Aorta (tissue), 5 donors: ENCODE measurements around the gene EVI5. TPM values are rescaled to one million over a fixed set of nuclear protein-coding genes. Genes with fewer than 3 reads are reported as not detected.

Experiments
- ATAC-seq: fragments of 200-7000 bp; cut with Tn5 transposase; one replicate; pipeline ENCODE4 v1.9.1; 2022; ENCODE audit warnings: moderate library complexity; ENCODE audit not compliant: low FRiP score
- DNase-seq, 2 donors: peaks; one replicate each; pipeline ENCODE4 v3.0.0-alpha.2; 2020
- H3K27ac ChIP-seq, 2 donors: one replicate each; pipeline ENCODE4 v1.5.1; 2013; ENCODE audit warnings: low read length in 2 of 2, mild to moderate bottlenecking in 2 of 2, moderate library complexity in 2 of 2, control low read depth in 1 of 2, inconsistent platforms in 1 of 2, low read depth in 1 of 2
- H3K27me3 ChIP-seq, 2 donors: one replicate each; pipeline ENCODE4 v1.6.1; 2013; ENCODE audit warnings: control low read depth in 1 of 2, low read length in 1 of 2, mild to moderate bottlenecking in 1 of 2, moderate library complexity in 1 of 2; ENCODE audit not compliant: insufficient read depth in 2 of 2, control insufficient read depth in 1 of 2
- H3K36me3 ChIP-seq, 2 donors: one replicate each; pipeline ENCODE4 v1.6.1; 2013; ENCODE audit warnings: control low read depth in 1 of 2, low read length in 1 of 2, mild to moderate bottlenecking in 1 of 2; ENCODE audit not compliant: insufficient read depth in 2 of 2, control insufficient read depth in 1 of 2
- H3K4me1 ChIP-seq, 2 donors: one replicate each; pipeline ENCODE4 v1.6.1; 2013; ENCODE audit warnings: low read length in 2 of 2, control low read depth in 1 of 2, mild to moderate bottlenecking in 1 of 2, moderate library complexity in 1 of 2; ENCODE audit not compliant: insufficient read depth in 2 of 2, control insufficient read depth in 1 of 2
- H3K4me3 ChIP-seq, 2 donors: one replicate each; pipeline ENCODE4 v1.5.1; 2013; ENCODE audit warnings: low read length in 2 of 2, control low read depth in 1 of 2, mild to moderate bottlenecking in 1 of 2
- H3K9me3 ChIP-seq: one replicate; pipeline ENCODE4 v1.6.1; 2013; ENCODE audit warnings: mild to moderate bottlenecking, low read length; ENCODE audit not compliant: control insufficient read depth
- WGBS, 2 donors: extraction: QIAGEN DNeasy Blood & Tissue Kit; methylation state at CpG; one replicate each; pipeline ENCODE4 v1.1.7; 2013; 5-methylcytosine and 5-hydroxymethylcytosine counted together
- intact Hi-C, 2 donors: fragments of 100-400 bp; cut with DNase I; formaldehyde crosslinking; loops; one replicate each; pipeline versions ENCODE4 v1.14.2 to v1.15.0; 2022
- polyA plus RNA-seq, 2 donors: library from polyadenylated mRNA; stranded (reverse); fragments of 200-250 nt; gene quantifications; one replicate each; pipeline ENCODE4 v1.2.3, GENCODE V29; 2013
- total RNA-seq, 2 donors: library from RNA; stranded (reverse); fragmentation: NEBNext Ultra II Directional; extraction: Animal tissue kit (Norgen Biotek cat#: 25700); gene quantifications; one replicate each; pipeline ENCODE4 v1.2.1, GENCODE V29; 2021
- donor health status: healthy with polysubstance abuse.
- donor health status: Bipolar disorder and iron deficiency.
- donor health status: DM: no; HTN: no; CAD: no.
- donor health status: DM: no; HTN: no; CAD: no.
- donor health status: DM: yes; HTN: yes; CAD: no.

Gene EVI5
- total and polyA plus RNA-seq, 4 donors: 8.3 to 54.7 (median 29.0) TPM

DNA sequence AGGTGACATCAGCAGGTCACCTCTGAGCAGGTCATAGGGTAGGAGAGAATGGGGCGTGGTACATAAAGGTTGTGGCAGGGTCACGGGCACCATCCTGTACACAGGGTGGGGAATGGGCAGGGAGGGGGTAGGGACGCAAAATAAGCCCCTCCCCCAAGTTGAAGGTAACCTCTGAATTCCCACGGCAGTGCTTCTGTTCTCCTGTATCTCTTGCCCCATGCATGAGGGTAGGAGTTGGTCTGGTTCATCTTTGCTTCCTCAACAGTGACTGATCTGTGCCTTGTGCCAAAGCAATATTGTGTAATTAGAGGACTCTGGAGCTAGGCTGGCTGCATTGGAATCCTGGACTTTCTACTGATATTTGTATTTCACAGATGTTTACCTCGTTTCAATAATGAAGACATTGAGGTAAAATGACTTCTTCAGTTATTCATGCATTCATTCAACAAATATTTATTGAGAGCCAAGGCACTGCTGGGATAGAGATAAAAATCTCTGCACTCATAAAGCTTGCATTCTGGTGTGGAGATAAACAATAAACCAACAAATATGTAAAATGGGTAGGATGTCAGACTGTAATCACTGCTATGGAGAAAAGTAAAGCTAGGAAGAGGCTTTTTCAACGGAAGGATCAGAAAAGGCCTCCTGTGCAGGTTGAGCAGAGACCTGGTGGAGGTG, 279.8 kb downstream of the EVI5 start:
- 76 to 79% methylated on average over 6 of the region's 6 CpGs for WGBS, 2 donors
- Histone ChIP-seq H3K9me3 (no peaks in the 10 kb centered on the region), H3K27me3 (no peaks in the 10 kb centered on the region), H3K4me1 (no peaks in the 10 kb centered on the region), H3K27ac (no peak overlapping the region), H3K4me3 (no peak overlapping the region), H3K36me3 (no peaks in the 10 kb centered on the region)
- intact Hi-C loops: no loop called here
- DNase-seq (no peak), ATAC-seq (no peak)

DNA sequence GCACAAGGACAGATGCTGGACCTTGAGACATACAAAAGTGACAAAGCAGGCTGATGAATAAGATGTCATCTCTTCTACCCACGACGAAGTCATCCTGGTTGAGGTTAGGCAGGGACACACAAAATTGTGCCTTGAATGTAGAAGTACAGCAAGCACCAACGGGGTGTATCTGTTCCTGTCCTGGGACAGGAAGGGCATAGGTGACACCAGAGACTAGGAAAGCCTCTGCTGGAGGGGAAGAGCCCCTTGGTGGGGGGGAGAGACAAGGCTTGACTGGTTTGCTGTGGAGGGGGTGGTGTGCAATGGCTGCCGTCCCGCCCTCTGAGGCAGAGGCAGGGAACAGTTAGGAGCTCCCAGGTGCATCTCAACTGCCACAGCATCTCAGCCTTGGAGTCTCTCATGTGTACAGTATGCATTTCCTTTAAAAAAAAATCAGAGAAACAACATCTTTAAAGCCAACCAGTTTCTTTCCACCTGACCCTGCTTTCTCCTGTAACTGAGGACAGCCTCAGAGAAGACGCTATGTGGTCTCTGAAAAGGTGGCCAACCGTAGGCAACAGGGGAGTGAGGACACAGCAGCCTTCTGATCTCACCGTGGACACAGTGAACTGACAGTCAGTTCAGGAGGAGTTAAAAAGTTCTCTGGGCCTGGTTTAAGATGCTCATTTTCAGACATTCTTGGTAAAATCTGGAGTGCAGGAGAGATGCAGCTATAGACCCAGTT, 280.5 kb downstream of the EVI5 start:
- ATAC-seq (no peak), DNase-seq (no peak)
- Histone ChIP-seq H3K36me3 (no peaks in the 10 kb centered on the region), H3K4me1 (no peaks in the 10 kb centered on the region), H3K27me3 (no peaks in the 10 kb centered on the region), H3K4me3 (no peak overlapping the region), H3K27ac (no peak overlapping the region), H3K9me3 (no peaks in the 10 kb centered on the region)
- 80 to 83% methylated on average over 8 of the region's 8 CpGs for WGBS, 2 donors
- intact Hi-C loops: no loop called here

DNA sequence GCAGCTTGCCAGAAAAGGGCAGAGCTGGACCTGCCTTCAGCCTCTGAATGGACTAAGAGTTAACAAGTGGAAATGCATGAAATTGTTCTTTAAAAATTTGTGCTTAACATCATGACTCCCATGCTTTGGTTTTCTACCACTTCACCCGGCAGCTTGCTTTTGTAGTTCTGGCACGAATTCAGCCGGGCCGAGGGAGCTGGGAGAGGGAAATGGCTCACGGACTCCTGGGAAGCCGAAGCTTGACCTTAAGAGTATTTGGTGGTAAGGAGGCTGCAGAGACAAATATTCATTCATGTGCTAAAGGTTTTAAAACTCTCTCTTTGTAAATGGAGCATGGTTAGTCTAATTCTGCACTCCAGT, 281.0 kb downstream of the EVI5 start:
- no peaks in the 10 kb centered on the region for H3K27me3 ChIP-seq
- intact Hi-C loops: no loop called here
- no peak for DNase-seq
- no peaks in the 10 kb centered on the region for H3K9me3 ChIP-seq
- WGBS, 2 donors: 45 to 47% methylated on average over 6 of the region's 6 CpGs
- no peaks in the 10 kb centered on the region for H3K36me3 ChIP-seq
- H3K4me1 ChIP-seq: no peaks in the 10 kb centered on the region
- no peak overlapping the region for H3K27ac ChIP-seq
- H3K4me3 ChIP-seq: no peak overlapping the region
- no peak for ATAC-seq

DNA sequence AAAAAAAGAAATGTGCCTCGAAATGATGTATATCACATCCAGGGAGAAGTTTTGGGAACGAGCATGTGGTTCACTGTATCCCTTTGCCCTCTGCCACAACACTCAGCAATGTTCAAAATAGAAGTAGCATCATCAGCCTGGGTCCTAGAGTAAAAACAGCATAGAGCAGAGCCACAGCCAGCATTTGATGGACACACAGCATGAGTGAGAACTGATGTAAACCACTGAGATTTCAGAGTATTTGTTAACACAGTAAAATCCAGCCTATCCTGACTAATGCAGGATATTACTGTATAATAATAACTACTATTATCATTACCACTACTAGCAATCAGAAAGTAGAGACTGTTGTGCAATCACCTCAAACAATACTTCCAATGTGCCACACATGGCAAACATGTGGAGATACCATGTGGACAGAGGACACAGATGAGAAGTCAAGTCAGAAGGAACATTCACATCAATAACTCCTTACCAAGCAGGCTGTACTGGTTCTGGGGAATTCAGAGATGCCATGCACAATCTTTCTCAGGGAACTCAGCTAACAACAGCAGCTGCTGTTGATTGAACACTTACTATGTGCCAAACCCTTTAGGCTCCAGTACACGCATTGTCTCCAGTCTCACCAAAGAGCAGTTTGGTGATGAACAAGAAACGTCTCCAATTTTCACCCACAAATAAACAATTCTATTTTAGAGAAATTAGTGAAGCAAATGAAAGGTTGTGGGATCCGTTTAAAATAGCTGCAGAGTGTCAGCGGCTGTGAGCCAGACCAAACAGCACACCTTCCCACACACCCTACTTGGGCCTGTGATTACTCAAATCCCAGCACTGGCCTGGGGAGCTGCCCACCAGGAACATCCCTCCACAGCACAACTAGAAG, 281.6 kb downstream of the EVI5 start:
- WGBS, 2 donors: 72 to 81% methylated on average over 6 of the region's 6 CpGs
- ATAC-seq: no peak

DNA sequence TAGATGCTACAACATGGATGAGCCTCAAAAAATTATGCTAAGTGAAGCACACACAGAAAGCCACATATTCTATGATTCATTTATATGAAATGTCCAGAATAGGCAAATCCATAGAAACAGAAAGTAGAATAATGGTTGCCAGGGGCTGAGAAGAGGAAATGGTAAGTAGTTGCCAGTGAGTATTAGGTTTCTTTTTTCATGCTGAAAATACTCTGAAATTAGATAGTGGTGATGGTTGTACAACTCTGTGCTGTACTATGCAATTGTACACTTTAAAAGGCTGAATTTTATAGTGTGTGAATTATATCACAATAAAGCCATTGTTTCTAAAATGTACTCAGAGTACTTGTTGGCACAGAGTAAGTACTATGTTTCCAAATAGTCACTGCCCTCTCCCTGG, 282.7 kb downstream of the EVI5 start:
- Histone ChIP-seq H3K36me3 (no peaks in the 10 kb centered on the region), H3K4me1 (no peaks in the 10 kb centered on the region), H3K4me3 (no peak overlapping the region), H3K27me3 (no peaks in the 10 kb centered on the region), H3K9me3 (no peaks in the 10 kb centered on the region), H3K27ac (no peak overlapping the region)
- DNase-seq (no peak), ATAC-seq (no peak)
- intact Hi-C loops: no loop called here

More for the DNA sequence above, 281.6 kb downstream of the EVI5 start:
- no peaks in the 10 kb centered on the region for H3K36me3 ChIP-seq
- no peak overlapping the region for H3K27ac ChIP-seq
- H3K9me3 ChIP-seq: no peaks in the 10 kb centered on the region
- H3K4me3 ChIP-seq: no peak overlapping the region
- no peaks in the 10 kb centered on the region for H3K27me3 ChIP-seq
- no peaks in the 10 kb centered on the region for H3K4me1 ChIP-seq
- no peak for DNase-seq
- intact Hi-C loops: no loop called here

DNA sequence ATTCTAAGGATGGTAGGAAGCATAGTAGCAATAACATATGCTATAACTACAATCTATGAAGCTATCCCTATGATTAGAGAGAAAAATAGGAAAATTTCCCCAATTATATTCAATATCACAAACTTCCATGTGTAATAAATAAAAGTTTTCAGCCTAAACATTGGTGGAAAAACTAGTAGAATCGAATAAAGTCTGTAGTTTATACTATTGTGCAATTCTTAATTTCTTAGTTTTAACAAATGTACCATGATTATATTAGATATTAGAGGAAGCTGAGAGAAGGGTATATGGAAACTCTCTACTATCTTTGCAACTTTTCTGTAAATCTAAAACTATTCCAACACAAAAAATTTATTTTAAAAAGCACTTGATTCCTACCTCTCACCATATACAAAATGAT, 284.4 kb downstream of the EVI5 start:
- Histone ChIP-seq H3K36me3 (no peaks in the 10 kb centered on the region), H3K9me3 (no peaks in the 10 kb centered on the region), H3K27me3 (no peaks in the 10 kb centered on the region), H3K27ac (no peak overlapping the region), H3K4me1 (no peaks in the 10 kb centered on the region), H3K4me3 (no peak overlapping the region)
- ATAC-seq (no peak), DNase-seq (no peak)
- 75 to 78% methylated on average over 1 of the region's 1 CpG for WGBS, 2 donors
- intact Hi-C loops: no loop called here

- Histone ChIP-seq H3K4me3 (no peak overlapping the region), H3K27ac (no peak overlapping the region)
These were observed 289.4 kb downstream of the EVI5 start for GRCh38 chr1:92495392-92496063.

DNA sequence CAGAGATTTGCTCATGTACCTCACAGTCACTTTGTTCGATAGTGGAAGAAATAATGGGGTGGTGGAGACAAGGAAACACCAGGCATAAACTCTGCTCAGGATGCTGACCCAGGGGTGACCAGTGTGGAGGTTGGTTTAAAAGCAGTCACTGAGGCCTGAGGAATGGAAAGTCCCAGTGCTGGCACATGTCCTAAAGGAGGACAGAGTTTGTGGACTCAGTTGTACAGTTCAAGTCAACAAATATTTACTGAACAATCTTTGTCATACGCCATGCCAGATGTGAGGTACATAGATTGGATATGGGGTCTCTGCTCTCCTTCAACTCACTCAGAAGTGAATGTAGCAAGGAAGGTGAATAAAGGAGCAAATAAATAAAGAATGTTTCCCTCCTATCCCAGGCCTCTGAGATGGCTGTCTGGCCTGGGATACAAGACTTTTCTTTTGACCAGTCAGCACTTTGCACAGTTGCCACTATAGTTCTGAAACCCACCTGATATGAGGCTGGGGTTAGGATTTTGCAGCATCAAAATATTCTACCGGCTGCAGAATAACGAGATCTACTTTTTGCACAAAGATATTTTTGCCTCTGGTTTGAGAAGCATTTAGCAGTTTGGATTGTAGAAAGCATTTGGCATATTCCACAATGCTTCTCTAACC, 290.3 kb downstream of the EVI5 start:
- DNase-seq: no peak
- Histone ChIP-seq H3K27ac (no peak overlapping the region), H3K4me3 (no peak overlapping the region), H3K9me3 (peaks cover 1% of the 10 kb centered on the region), H3K27me3 (no peaks in the 10 kb centered on the region), H3K36me3 (no peaks in the 10 kb centered on the region), H3K4me1 (no peaks in the 10 kb centered on the region)
- no peak for ATAC-seq
- intact Hi-C loops: no loop called here
- WGBS, 2 donors: 88 to 90% methylated on average over 4 of the region's 4 CpGs

More at GRCh38 chr1:92495392-92496063, 289.4 kb downstream of the EVI5 start:
- H3K36me3 ChIP-seq: no peaks in the 10 kb centered on the region
- no peaks in the 10 kb centered on the region for H3K27me3 ChIP-seq
- H3K9me3 ChIP-seq: peaks cover 1% of the 10 kb centered on the region
- H3K4me1 ChIP-seq: no peaks in the 10 kb centered on the region
- 82 to 85% methylated on average over 2 of the region's 2 CpGs for WGBS, 2 donors
- ATAC-seq: no peak
- no peak for DNase-seq
- intact Hi-C loops: no loop called here
